ENCODE measurements around the gene RASGRP1.

RASGRP1 gene

GRCh38 chr15:38535491-38536200 is 29.0 kb downstream of the RASGRP1 start:
- DNase-seq (ENCODE audit: low spot score): no peak

- no peak for DNase-seq (ENCODE audit: low spot score)
Measured at GRCh38 chr15:38534691-38535090, 29.9 kb downstream of the RASGRP1 start.

- no peak for DNase-seq (ENCODE audit: low spot score)
Measured at GRCh38 chr15:38533926-38534325, 30.7 kb downstream of the RASGRP1 start.

GRCh38 chr15:38533416-38533915 is 31.1 kb downstream of the RASGRP1 start:
- no peak for DNase-seq (ENCODE audit: low spot score)

- DNase-seq (ENCODE audit: low spot score): no peak
Measured at GRCh38 chr15:38532728-38533127, 31.9 kb downstream of the RASGRP1 start.

- no peak for DNase-seq (ENCODE audit: low spot score)
Measured at GRCh38 chr15:38531509-38531908, 33.1 kb downstream of the RASGRP1 start.

GRCh38 chr15:38530113-38530512 is 34.5 kb downstream of the RASGRP1 start:
- no peak for DNase-seq (ENCODE audit: low spot score)

- no peak for DNase-seq (ENCODE audit: low spot score)
Measured at GRCh38 chr15:38528294-38528693, 36.3 kb downstream of the RASGRP1 start.

GRCh38 chr15:38526158-38526557 is 38.5 kb downstream of the RASGRP1 start:
- DNase-seq (ENCODE audit: low spot score): no peak

GRCh38 chr15:38525489-38525888 is 39.1 kb downstream of the RASGRP1 start:
- no peak for DNase-seq (ENCODE audit: low spot score)

GRCh38 chr15:38524156-38524555 is 40.5 kb downstream of the RASGRP1 start:
- no peak for DNase-seq (ENCODE audit: low spot score)

GRCh38 chr15:38522922-38523321 is 41.7 kb downstream of the RASGRP1 start:
- no peak for DNase-seq (ENCODE audit: low spot score)

GRCh38 chr15:38521316-38521715 is 43.3 kb downstream of the RASGRP1 start:
- DNase-seq (ENCODE audit: low spot score): no peak

- no peak for DNase-seq (ENCODE audit: low spot score)
Measured at GRCh38 chr15:38520035-38520434, 44.6 kb downstream of the RASGRP1 start.

- no peak for DNase-seq (ENCODE audit: low spot score)
Measured at GRCh38 chr15:38518084-38518483, 46.5 kb downstream of the RASGRP1 start.

- no peak for DNase-seq (ENCODE audit: low spot score)
Measured at GRCh38 chr15:38517312-38517975, 47.2 kb downstream of the RASGRP1 start.

- no peak for DNase-seq (ENCODE audit: low spot score)
Measured at GRCh38 chr15:38516626-38517025, 48.0 kb downstream of the RASGRP1 start.

- no peak for DNase-seq (ENCODE audit: low spot score)
Measured at GRCh38 chr15:38514601-38515000, 50.0 kb downstream of the RASGRP1 start.

- no peak for DNase-seq (ENCODE audit: low spot score)
Measured at GRCh38 chr15:38512901-38513300, 51.7 kb downstream of the RASGRP1 start.

GRCh38 chr15:38509152-38509551 is 55.5 kb downstream of the RASGRP1 start:
- DNase-seq (ENCODE audit: low spot score): no peak

GRCh38 chr15:38508647-38509046 is 56.0 kb downstream of the RASGRP1 start:
- no peak for DNase-seq (ENCODE audit: low spot score)

- DNase-seq (ENCODE audit: low spot score): no peak
Measured at GRCh38 chr15:38507570-38507969, 57.0 kb downstream of the RASGRP1 start.

- no peak for DNase-seq (ENCODE audit: low spot score)
Measured at GRCh38 chr15:38506997-38507396, 57.6 kb downstream of the RASGRP1 start.

All from hepatic stellate cell (primary cell).